GM23338 (cell line): Measurements from ENCODE around the gene MAPRE3.

Experiments used
- CREB1 ChIP-seq: fragments of 250-450 bp; sonication (Bioruptor Pico); IDR thresholded peaks from 2 replicates; pipeline ENCODE4 v1.5.0; 2020; ENCODE audit warnings: low read depth, mild to moderate bottlenecking, moderate library complexity
- EZH2 ChIP-seq: fragments of 200-600 bp; sonication (generic); IDR thresholded peaks from one replicate; pipeline ENCODE4 v1.8.0; 2017; ENCODE audit warnings: antibody characterized with exemption, mild to moderate bottlenecking, low read depth; ENCODE audit not compliant: unreplicated experiment
- EZH2phosphoT487 ChIP-seq: fragments of 200-600 bp; sonication (generic); IDR thresholded peaks from one replicate; pipeline ENCODE4 v1.8.1; 2018; ENCODE audit warnings: antibody characterized with exemption; ENCODE audit not compliant: unreplicated experiment
- JUNB ChIP-seq: IDR thresholded peaks from one replicate; pipeline ENCODE4 v1.6.1; 2016; ENCODE audit warnings: antibody characterized with exemption; ENCODE audit not compliant: unreplicated experiment
- NANOG ChIP-seq: IDR thresholded peaks from 2 replicates; pipeline ENCODE4 v1.6.1; 2016; ENCODE audit warnings: antibody characterized with exemption, borderline replicate concordance
- POLR2AphosphoS5 ChIP-seq: IDR thresholded peaks from 2 replicates; pipeline ENCODE4 v1.6.1; 2016; ENCODE audit warnings: antibody characterized with exemption, low read depth
- REST ChIP-seq: IDR thresholded peaks from one replicate; pipeline ENCODE4 v1.6.1; 2018; ENCODE audit warnings: antibody characterized with exemption; ENCODE audit not compliant: unreplicated experiment
- STAT1 ChIP-seq: IDR thresholded peaks from one replicate; pipeline ENCODE4 v1.6.1; 2016; ENCODE audit warnings: antibody characterized with exemption; ENCODE audit not compliant: unreplicated experiment
- ZNF114 ChIP-seq: fragments of 250-450 bp; sonication (Bioruptor Pico); IDR thresholded peaks from 2 replicates; pipeline ENCODE4 v1.5.0; 2020; ENCODE audit warnings: mild to moderate bottlenecking, moderate library complexity
- ZNF331 ChIP-seq: fragments of 250-450 bp; sonication (Bioruptor Pico); IDR thresholded peaks from 2 replicates; pipeline ENCODE4 v1.5.0; 2020; ENCODE audit warnings: low read depth, mild to moderate bottlenecking, moderate library complexity
- TF ChIP-seq, protein P1 (sequence below), 2 experiments: fragments of 200-600 bp in 1 of 2; sonication (generic) in 1 of 2; conservative IDR thresholded peaks; 2 replicates each; pipeline versions ENCODE4 v1.5.1 to v1.6.1; 2016 to 2017; ENCODE audit warnings: antibody characterized with exemption in 2 of 2, low read depth in 2 of 2, mild to moderate bottlenecking in 2 of 2, moderate library complexity in 1 of 2
- TF ChIP-seq, protein P2 (sequence below): IDR thresholded peaks from 2 replicates; pipeline ENCODE4 v1.6.1; 2016; ENCODE audit warnings: antibody characterized with exemption

DNA sequence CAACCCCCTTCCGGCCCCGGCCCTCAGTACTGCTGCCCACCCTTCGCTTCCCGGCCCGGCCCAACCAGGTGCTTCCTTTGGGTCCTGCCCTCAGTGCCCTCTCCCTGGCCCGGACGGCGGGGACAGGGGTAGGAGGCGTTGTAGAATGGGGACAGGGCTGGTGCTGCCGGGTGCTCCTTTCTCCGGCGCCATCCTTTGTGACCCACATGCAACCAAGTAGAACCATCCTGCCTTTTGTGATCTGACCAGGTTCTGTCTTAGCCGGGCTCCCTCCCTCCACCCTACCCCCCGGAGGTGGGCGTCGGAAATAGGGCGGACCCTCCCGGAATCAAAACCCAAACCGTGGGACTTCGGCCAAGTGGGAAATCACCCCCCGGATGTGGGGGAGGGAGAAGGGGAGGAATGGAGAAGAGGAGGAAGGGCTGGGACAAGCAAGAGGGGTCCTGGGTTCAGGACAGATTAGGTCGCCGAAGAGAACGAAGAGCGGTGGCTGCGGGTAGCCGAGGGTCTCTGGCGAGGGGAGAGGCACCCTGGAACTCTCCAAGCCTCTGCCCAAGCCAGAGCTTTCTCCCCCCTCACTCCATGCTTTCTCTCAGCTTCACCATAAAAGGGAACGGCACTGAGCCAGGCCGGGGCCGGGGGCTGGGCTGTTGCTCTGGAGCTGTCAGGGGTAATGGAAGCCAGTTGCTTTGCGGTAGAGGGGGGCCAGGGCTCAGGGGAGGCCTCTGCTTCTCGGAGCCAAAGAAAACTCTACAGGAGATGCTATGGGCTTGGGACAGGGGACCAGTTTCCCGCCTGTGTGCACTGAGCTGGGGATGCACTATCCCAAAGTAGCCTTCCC is 101.8 kb downstream of the MAPRE3 start:
- TF ChIP-seq, protein P1, sequence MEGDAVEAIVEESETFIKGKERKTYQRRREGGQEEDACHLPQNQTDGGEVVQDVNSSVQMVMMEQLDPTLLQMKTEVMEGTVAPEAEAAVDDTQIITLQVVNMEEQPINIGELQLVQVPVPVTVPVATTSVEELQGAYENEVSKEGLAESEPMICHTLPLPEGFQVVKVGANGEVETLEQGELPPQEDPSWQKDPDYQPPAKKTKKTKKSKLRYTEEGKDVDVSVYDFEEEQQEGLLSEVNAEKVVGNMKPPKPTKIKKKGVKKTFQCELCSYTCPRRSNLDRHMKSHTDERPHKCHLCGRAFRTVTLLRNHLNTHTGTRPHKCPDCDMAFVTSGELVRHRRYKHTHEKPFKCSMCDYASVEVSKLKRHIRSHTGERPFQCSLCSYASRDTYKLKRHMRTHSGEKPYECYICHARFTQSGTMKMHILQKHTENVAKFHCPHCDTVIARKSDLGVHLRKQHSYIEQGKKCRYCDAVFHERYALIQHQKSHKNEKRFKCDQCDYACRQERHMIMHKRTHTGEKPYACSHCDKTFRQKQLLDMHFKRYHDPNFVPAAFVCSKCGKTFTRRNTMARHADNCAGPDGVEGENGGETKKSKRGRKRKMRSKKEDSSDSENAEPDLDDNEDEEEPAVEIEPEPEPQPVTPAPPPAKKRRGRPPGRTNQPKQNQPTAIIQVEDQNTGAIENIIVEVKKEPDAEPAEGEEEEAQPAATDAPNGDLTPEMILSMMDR (conservative IDR thresholded peaks at IDR 0.05; ENCODE audit: low read depth in 2 of 2) = no peak
- TF ChIP-seq EZH2 = no peak
- no peak for TF ChIP-seq REST
- no peak for TF ChIP-seq EZH2phosphoT487
- TF ChIP-seq ZNF114 (CRISPR knock-in tag) = no peak
- TF ChIP-seq, protein P2, sequence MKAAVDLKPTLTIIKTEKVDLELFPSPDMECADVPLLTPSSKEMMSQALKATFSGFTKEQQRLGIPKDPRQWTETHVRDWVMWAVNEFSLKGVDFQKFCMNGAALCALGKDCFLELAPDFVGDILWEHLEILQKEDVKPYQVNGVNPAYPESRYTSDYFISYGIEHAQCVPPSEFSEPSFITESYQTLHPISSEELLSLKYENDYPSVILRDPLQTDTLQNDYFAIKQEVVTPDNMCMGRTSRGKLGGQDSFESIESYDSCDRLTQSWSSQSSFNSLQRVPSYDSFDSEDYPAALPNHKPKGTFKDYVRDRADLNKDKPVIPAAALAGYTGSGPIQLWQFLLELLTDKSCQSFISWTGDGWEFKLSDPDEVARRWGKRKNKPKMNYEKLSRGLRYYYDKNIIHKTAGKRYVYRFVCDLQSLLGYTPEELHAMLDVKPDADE = no peak
- TF ChIP-seq POLR2AphosphoS5 = no peak
- no peak for TF ChIP-seq NANOG
- TF ChIP-seq JUNB = no peak
- no peak for TF ChIP-seq ZNF331 (CRISPR knock-in tag)
- TF ChIP-seq STAT1 = no peak
- no peak for TF ChIP-seq CREB1
